ENCODE results near the gene NBEA.

- TF ChIP-seq CTCF (conservative IDR thresholded peaks at IDR 0.05; ENCODE audit: low read depth, low read length) (no peak), EZH2 (IDR thresholded peaks at IDR 0.05; ENCODE audit: low read length, unreplicated experiment) (no peak), EZH2phosphoT487 (IDR thresholded peaks at IDR 0.05; ENCODE audit: borderline replicate concordance, low read length) (no peak)
Measured at GRCh38 chr13:35346494-35346893, 404.4 kb downstream of the NBEA start.
